ENCODE results near the gene FOXO1.

DNA sequence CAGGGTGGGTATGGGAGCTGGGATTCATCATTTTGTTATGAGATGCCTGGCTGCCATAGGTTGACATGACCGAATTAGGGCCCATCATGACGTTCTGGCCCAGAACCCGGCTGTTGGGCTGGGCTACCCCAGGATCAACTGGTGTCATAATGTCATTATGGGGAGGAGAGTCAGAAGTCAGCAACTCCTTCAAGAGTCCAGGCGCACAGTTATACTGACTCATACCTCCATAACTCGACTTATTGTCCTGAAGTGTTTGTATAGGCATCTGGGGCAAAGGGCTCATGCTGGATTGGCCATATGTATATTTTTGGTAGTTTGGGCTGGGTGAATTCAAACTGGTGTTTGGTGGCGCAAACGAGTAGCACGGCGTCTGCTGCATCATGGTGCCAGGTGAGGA lies 106.5 kb downstream of the FOXO1 start:
- no peak for TF ChIP-seq HIVEP1 (CRISPR knock-in tag; IDR thresholded peaks at IDR 0.05)
- TF ChIP-seq, protein P1, sequence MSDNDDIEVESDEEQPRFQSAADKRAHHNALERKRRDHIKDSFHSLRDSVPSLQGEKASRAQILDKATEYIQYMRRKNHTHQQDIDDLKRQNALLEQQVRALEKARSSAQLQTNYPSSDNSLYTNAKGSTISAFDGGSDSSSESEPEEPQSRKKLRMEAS (IDR thresholded peaks at IDR 0.05) = no peak
- TF ChIP-seq, protein P2, sequence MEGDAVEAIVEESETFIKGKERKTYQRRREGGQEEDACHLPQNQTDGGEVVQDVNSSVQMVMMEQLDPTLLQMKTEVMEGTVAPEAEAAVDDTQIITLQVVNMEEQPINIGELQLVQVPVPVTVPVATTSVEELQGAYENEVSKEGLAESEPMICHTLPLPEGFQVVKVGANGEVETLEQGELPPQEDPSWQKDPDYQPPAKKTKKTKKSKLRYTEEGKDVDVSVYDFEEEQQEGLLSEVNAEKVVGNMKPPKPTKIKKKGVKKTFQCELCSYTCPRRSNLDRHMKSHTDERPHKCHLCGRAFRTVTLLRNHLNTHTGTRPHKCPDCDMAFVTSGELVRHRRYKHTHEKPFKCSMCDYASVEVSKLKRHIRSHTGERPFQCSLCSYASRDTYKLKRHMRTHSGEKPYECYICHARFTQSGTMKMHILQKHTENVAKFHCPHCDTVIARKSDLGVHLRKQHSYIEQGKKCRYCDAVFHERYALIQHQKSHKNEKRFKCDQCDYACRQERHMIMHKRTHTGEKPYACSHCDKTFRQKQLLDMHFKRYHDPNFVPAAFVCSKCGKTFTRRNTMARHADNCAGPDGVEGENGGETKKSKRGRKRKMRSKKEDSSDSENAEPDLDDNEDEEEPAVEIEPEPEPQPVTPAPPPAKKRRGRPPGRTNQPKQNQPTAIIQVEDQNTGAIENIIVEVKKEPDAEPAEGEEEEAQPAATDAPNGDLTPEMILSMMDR (CRISPR knock-in tag; IDR thresholded peaks at IDR 0.05) = no peak
- no peak for TF ChIP-seq CEBPB (IDR thresholded peaks at IDR 0.05; ENCODE audit: borderline replicate concordance, low read depth, low read length)
- TF ChIP-seq, protein P3, sequence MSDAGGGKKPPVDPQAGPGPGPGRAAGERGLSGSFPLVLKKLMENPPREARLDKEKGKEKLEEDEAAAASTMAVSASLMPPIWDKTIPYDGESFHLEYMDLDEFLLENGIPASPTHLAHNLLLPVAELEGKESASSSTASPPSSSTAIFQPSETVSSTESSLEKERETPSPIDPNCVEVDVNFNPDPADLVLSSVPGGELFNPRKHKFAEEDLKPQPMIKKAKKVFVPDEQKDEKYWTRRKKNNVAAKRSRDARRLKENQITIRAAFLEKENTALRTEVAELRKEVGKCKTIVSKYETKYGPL (CRISPR knock-in tag; IDR thresholded peaks at IDR 0.05) = no peak
- TF ChIP-seq TCF7 (IDR thresholded peaks at IDR 0.05; ENCODE audit: low read depth) = no peak
- TF ChIP-seq PRMT3 (CRISPR knock-in tag; IDR thresholded peaks at IDR 0.05; ENCODE audit: borderline replicate concordance, low read depth) = no peak
- no peak for TF ChIP-seq FOXC1 (CRISPR knock-in tag; IDR thresholded peaks at IDR 0.05; ENCODE audit: borderline replicate concordance)
- TF ChIP-seq POLR2AphosphoS5 (IDR thresholded peaks at IDR 0.05; ENCODE audit: low read depth, low read length) = no peak
